H1 (cell line): ENCODE measurements around the gene OSBPL2.

ENCODE experiments used
- ATF3 ChIP-seq: IDR thresholded peaks from 2 replicates; pipeline ENCODE4 v1.6.1; 2011; ENCODE audit warnings: low read depth, mild to moderate bottlenecking, low read length; ENCODE audit not compliant: insufficient read depth
- CEBPB ChIP-seq: IDR thresholded peaks from 2 replicates; pipeline ENCODE4 v1.6.1; 2012; ENCODE audit warnings: low read depth, low read length
- CTCF ChIP-seq, 3 experiments: IDR thresholded peaks; 1 replicate in 2 of 3; 2 replicates in 1 of 3; pipeline versions ENCODE4 v1.5.1 to v1.6.1; 2011; ENCODE audit warnings: low read length in 3 of 3, mild to moderate bottlenecking in 3 of 3, inconsistent platforms in 2 of 3, low read depth in 1 of 3, moderate library complexity in 1 of 3; ENCODE audit not compliant: insufficient read depth in 1 of 3; ENCODE audit errors: control extremely low read depth in 1 of 3
- GABPA ChIP-seq: IDR thresholded peaks from 2 replicates; pipeline ENCODE4 v1.6.1; 2011; ENCODE audit warnings: mild to moderate bottlenecking, low read length, moderate library complexity, borderline replicate concordance; ENCODE audit not compliant: insufficient read depth
- POLR2A ChIP-seq, 2 experiments: IDR thresholded peaks; 1 replicate in 1 of 2; 2 replicates in 1 of 2; pipeline ENCODE4 v1.6.1; 2011; ENCODE audit warnings: low read depth in 2 of 2, low read length in 2 of 2, mild to moderate bottlenecking in 2 of 2; ENCODE audit errors: control extremely low read depth in 1 of 2

GRCh38 chr20:62232194-62232593 is 6.1 kb upstream of the OSBPL2 start:
- no peak for TF ChIP-seq CEBPB
- TF ChIP-seq POLR2A (IDR thresholded peaks at IDR 0.05; ENCODE audit: control extremely low read depth in 1 of 2, low read depth in 2 of 2, low read length in 2 of 2): no peak
- TF ChIP-seq ATF3: no peak
- TF ChIP-seq GABPA: no peak
- no peak for TF ChIP-seq CTCF (IDR thresholded peaks at IDR 0.05; ENCODE audit: control extremely low read depth in 1 of 3, insufficient read depth in 1 of 3, low read depth in 1 of 3, low read length in 3 of 3)
